ENCODE results near the gene SMYD4.

Gene SMYD4

DNA sequence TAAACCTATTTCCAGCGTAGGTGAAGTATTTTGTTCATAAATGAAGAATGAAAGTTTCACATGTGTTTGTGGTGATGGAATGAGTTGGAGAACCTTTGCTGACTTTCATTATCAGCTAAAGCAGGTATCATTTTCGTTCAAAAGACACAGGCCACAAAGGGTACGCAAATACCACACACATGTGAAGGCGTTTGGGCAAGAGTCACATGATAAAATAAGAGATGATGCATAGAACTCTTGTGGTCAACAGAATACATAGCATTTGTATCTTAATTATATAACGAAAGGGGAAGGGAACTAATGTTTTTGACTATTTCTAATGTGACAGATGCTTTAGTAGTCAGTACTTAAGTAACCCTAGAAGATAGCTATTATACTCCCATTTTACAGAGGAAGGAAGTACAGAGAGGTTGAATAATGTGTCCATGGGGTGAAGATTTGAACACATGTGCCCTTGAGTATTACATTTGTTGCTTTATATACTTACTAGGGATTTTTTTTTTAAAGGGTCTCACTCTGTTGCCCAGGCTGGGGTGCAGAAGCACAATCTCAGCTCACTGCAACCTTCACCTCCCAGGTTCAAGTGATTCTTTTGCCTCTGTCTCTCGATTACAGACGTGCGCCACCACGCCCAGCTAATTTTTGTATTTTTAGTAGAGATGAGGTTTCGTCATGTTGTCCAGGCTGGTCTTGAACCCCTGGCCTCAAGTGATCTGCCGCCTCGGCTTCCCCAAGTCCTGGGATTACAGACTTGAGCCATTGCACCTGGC, 4.9 kb upstream of the SMYD4 start:
- H3K36me3 ChIP-seq (ENCODE audit: control insufficient read depth in 2 of 2, insufficient read depth in 1 of 2, low read length in 2 of 2) = peaks cover 30 to 51% of the 10 kb centered on the region in 2 experiments
- no peaks in the 10 kb centered on the region for H3K4me1 ChIP-seq (ENCODE audit: control insufficient read depth, insufficient read depth, low read length)
- ChIA-PET POLR2A (no interaction called here), CTCF (interaction anchor here (0.6 to 1.5 kb wide), 3 partner anchors 29 to 239 kb away, joined by 3 to 4 read pairs (median 3); no protein-coding TSS in a partner anchor)
- H3K4me3 ChIP-seq (ENCODE audit: low read depth, low read length) = no peak overlapping the region
- H3K9me3 ChIP-seq (ENCODE audit: control insufficient read depth, insufficient read depth, low read depth, low read length) = no peaks in the 10 kb centered on the region
- no peak for TF ChIP-seq ZNF184 (tag by site-specific recombination; IDR thresholded peaks at IDR 0.05)
- peak; percentile 91 for TF ChIP-seq ZNF121 (tag by site-specific recombination; IDR thresholded peaks at IDR 0.05)
- no peak for TF ChIP-seq ZNF654 (tag by site-specific recombination; IDR thresholded peaks at IDR 0.05; ENCODE audit: low read depth)
- TF ChIP-seq, protein P1, sequence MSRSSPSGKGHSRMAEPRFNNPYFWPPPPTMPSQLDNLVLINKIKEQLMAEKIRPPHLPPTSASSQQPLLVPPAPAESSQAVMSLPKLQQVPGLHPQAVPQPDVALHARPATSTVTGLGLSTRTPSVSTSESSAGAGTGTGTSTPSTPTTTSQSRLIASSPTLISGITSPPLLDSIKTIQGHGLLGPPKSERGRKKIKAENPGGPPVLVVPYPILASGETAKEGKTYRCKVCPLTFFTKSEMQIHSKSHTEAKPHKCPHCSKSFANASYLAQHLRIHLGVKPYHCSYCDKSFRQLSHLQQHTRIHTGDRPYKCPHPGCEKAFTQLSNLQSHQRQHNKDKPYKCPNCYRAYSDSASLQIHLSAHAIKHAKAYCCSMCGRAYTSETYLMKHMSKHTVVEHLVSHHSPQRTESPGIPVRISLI (tag by site-specific recombination; IDR thresholded peaks at IDR 0.05) = no peak
- H3K27ac ChIP-seq (ENCODE audit: extremely low read depth, low read depth, low read length) = no peak overlapping the region

DNA sequence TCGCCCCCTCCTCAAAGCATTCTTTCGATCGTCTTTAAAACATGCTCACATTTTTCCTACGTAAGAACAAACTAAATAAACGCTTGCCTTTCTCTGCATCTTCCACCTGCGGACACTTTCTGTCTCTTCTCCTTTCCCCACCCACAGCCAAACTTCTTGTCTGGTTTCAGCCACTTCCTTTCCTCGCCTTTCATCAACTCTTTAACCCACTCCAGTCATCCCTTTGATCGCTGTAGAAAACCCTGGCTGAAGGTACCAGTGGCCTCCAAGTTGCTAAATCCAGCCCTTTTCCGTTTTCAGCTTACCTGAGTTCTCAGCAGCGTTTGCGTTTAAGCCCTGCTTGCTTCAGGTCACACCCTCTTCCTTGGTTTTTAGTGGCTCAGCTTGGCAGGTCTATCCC, 586 bp upstream of the SMYD4 start:
- ChIA-PET CTCF (interaction anchor here (0.6 to 2.2 kb wide), 3 partner anchors 34 to 46 kb away, joined by 3 to 8 read pairs (median 6); no protein-coding TSS in a partner anchor), POLR2A (interaction anchor here (0.8 to 2.1 kb wide), 14 partner anchors 8 to 195 kb away, joined by 3 to 26 read pairs (median 4); partner anchors contain the start of gene RTN4RL1)
- Histone ChIP-seq H3K27ac (ENCODE audit: extremely low read depth, low read depth, low read length) (peak overlapping the region; percentile 59; the same call in 1 of the 2 replicates), H3K9me3 (ENCODE audit: control insufficient read depth, insufficient read depth, low read depth, low read length) (no peaks in the 10 kb centered on the region), H3K36me3 (ENCODE audit: control insufficient read depth in 2 of 2, insufficient read depth in 1 of 2, low read length in 2 of 2) (peaks cover 41 to 51% of the 10 kb centered on the region in 2 experiments), H3K4me1 (ENCODE audit: control insufficient read depth, insufficient read depth, low read length) (0 out of 2 replicates have a peak, but pooled peaks cover 3% of the 10 kb centered on the region), H3K4me3 (ENCODE audit: low read depth, low read length) (peak overlapping the region; percentile 88)
- no peak for TF ChIP-seq ZFP69B (tag by site-specific recombination; IDR thresholded peaks at IDR 0.05)
- TF ChIP-seq PRDM1 (tag by site-specific recombination; IDR thresholded peaks at IDR 0.05) = peak; percentile 91
- TF ChIP-seq, protein P2, sequence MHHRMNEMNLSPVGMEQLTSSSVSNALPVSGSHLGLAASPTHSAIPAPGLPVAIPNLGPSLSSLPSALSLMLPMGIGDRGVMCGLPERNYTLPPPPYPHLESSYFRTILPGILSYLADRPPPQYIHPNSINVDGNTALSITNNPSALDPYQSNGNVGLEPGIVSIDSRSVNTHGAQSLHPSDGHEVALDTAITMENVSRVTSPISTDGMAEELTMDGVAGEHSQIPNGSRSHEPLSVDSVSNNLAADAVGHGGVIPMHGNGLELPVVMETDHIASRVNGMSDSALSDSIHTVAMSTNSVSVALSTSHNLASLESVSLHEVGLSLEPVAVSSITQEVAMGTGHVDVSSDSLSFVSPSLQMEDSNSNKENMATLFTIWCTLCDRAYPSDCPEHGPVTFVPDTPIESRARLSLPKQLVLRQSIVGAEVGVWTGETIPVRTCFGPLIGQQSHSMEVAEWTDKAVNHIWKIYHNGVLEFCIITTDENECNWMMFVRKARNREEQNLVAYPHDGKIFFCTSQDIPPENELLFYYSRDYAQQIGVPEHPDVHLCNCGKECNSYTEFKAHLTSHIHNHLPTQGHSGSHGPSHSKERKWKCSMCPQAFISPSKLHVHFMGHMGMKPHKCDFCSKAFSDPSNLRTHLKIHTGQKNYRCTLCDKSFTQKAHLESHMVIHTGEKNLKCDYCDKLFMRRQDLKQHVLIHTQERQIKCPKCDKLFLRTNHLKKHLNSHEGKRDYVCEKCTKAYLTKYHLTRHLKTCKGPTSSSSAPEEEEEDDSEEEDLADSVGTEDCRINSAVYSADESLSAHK (tag by site-specific recombination; IDR thresholded peaks at IDR 0.05) = no peak
- 0 out of 2 replicates have a peak, but pooled peaks have one; percentile 48 for TF ChIP-seq ZNF366 (tag by site-specific recombination; conservative IDR thresholded peaks at IDR 0.05)
- 0 out of 2 replicates have a peak, but pooled peaks have one; percentile 5 for TF ChIP-seq GLIS1 (tag by site-specific recombination; IDR thresholded peaks at IDR 0.05)
- peak; percentile 60 for TF ChIP-seq ZNF335 (tag by site-specific recombination; conservative IDR thresholded peaks at IDR 0.05)
- no peak for TF ChIP-seq ZNF292 (tag by site-specific recombination; IDR thresholded peaks at IDR 0.05; ENCODE audit: borderline replicate concordance, low read depth)
- TF ChIP-seq, protein P3, sequence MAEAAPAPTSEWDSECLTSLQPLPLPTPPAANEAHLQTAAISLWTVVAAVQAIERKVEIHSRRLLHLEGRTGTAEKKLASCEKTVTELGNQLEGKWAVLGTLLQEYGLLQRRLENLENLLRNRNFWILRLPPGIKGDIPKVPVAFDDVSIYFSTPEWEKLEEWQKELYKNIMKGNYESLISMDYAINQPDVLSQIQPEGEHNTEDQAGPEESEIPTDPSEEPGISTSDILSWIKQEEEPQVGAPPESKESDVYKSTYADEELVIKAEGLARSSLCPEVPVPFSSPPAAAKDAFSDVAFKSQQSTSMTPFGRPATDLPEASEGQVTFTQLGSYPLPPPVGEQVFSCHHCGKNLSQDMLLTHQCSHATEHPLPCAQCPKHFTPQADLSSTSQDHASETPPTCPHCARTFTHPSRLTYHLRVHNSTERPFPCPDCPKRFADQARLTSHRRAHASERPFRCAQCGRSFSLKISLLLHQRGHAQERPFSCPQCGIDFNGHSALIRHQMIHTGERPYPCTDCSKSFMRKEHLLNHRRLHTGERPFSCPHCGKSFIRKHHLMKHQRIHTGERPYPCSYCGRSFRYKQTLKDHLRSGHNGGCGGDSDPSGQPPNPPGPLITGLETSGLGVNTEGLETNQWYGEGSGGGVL (tag by site-specific recombination; IDR thresholded peaks at IDR 0.05) = 0 out of 2 replicates have a peak, but pooled peaks have one; percentile 5
- TF ChIP-seq GFI1B (tag by site-specific recombination; IDR thresholded peaks at IDR 0.05) = no peak
- peak; percentile 11 for TF ChIP-seq KLF9 (tag by site-specific recombination; IDR thresholded peaks at IDR 0.05; ENCODE audit: low read depth)
- TF ChIP-seq, protein P4, sequence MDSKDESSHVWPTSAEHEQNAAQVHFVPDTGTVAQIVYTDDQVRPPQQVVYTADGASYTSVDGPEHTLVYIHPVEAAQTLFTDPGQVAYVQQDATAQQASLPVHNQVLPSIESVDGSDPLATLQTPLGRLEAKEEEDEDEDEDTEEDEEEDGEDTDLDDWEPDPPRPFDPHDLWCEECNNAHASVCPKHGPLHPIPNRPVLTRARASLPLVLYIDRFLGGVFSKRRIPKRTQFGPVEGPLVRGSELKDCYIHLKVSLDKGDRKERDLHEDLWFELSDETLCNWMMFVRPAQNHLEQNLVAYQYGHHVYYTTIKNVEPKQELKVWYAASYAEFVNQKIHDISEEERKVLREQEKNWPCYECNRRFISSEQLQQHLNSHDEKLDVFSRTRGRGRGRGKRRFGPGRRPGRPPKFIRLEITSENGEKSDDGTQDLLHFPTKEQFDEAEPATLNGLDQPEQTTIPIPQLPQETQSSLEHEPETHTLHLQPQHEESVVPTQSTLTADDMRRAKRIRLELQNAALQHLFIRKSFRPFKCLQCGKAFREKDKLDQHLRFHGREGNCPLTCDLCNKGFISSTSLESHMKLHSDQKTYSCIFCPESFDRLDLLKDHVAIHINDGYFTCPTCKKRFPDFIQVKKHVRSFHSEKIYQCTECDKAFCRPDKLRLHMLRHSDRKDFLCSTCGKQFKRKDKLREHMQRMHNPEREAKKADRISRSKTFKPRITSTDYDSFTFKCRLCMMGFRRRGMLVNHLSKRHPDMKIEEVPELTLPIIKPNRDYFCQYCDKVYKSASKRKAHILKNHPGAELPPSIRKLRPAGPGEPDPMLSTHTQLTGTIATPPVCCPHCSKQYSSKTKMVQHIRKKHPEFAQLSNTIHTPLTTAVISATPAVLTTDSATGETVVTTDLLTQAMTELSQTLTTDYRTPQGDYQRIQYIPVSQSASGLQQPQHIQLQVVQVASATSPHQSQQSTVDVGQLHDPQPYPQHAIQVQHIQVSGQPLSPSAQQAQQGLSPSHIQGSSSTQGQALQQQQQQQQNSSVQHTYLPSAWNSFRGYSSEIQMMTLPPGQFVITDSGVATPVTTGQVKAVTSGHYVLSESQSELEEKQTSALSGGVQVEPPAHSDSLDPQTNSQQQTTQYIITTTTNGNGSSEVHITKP (tag by site-specific recombination; IDR thresholded peaks at IDR 0.05) = peak; percentile 44
- no peak for TF ChIP-seq BCL11A (tag by site-specific recombination; IDR thresholded peaks at IDR 0.05; ENCODE audit: low read depth)
- TF ChIP-seq ZNF174 (tag by site-specific recombination; IDR thresholded peaks at IDR 0.05) = no peak
- TF ChIP-seq, protein P5, sequence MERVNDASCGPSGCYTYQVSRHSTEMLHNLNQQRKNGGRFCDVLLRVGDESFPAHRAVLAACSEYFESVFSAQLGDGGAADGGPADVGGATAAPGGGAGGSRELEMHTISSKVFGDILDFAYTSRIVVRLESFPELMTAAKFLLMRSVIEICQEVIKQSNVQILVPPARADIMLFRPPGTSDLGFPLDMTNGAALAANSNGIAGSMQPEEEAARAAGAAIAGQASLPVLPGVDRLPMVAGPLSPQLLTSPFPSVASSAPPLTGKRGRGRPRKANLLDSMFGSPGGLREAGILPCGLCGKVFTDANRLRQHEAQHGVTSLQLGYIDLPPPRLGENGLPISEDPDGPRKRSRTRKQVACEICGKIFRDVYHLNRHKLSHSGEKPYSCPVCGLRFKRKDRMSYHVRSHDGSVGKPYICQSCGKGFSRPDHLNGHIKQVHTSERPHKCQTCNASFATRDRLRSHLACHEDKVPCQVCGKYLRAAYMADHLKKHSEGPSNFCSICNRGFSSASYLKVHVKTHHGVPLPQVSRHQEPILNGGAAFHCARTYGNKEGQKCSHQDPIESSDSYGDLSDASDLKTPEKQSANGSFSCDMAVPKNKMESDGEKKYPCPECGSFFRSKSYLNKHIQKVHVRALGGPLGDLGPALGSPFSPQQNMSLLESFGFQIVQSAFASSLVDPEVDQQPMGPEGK (tag by site-specific recombination; IDR thresholded peaks at IDR 0.05) = peak; percentile 11

All from HEK293 (cell line).